ENCODE measurements around the gene CFAP58. TPM values are rescaled to one million over a fixed set of nuclear protein-coding genes. Genes with fewer than 3 reads are reported as not detected.

The CFAP58 gene
- total RNA-seq, 1 experiment from 2014 or later, result 0.63 TPM

DNA sequence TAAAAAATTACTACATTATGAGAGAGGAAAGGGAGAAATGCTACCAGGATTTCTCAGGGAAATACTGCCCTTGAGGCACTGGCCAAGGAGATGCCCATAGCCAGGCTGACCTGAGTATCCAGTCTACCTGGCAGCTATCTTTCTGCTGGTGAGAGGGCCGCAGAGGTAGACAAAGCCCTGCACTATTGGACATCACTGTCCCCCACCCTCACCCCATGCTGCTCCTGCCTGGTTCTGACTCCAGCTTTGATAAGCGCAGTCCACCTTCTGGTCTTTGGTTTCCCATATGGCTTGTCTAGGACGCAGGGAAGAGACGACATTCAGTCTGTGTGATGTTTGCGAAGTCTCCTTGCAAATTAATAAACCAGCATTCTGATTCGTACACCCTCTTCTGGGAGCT is 19.1 kb upstream of the CFAP58 start:
- Histone ChIP-seq H2BK5ac (ENCODE audit: insufficient read length, low read length) (no peak overlapping the region), H3T11ph (ENCODE audit: low read length) (no peak overlapping the region), H3K4me2 (ENCODE audit: insufficient read depth, insufficient read length, low read length) (no peak overlapping the region), H4K20me1 (ENCODE audit: control insufficient read depth, insufficient read depth, insufficient read length) (peaks cover 3% of the 10 kb centered on the region), H3K18ac (ENCODE audit: insufficient read length, low read depth, low read length) (no peak overlapping the region), H2BK15ac (ENCODE audit: low read depth, low read length) (no peak overlapping the region), H3K23ac (ENCODE audit: insufficient read length, low read depth, low read length) (no peak overlapping the region), H2AFZ (ENCODE audit: low read length) (no peak overlapping the region), H3K14ac (ENCODE audit: insufficient read depth, low read length) (no peak overlapping the region), H2BK12ac (ENCODE audit: insufficient read length, low read depth, low read length) (no peak overlapping the region), H3K79me1 (ENCODE audit: insufficient read depth, low read depth, low read length, poor library complexity, severe bottlenecking) (no peaks in the 10 kb centered on the region), H4K91ac (ENCODE audit: insufficient read length, low read depth, low read length) (no peak overlapping the region), H2AK5ac (ENCODE audit: insufficient read length, low read length) (no peak overlapping the region), H3K27me3 (ENCODE audit: insufficient read depth, low read length) (no peaks in the 10 kb centered on the region), H3K79me2 (ENCODE audit: insufficient read depth, low read length) (peaks cover 33% of the 10 kb centered on the region; the same call in 1 of the 2 replicates), H2BK120ac (ENCODE audit: low read depth, low read length, poor library complexity, severe bottlenecking) (no peak overlapping the region), H2BK20ac (ENCODE audit: low read depth, low read length, poor library complexity, severe bottlenecking) (no peak overlapping the region), H3K9ac (ENCODE audit: extremely low read depth, insufficient read length, low read length) (no peak overlapping the region), H3K9me3 (ENCODE audit: control insufficient read depth, low read depth, low read length) (no peaks in the 10 kb centered on the region), H3K4ac (ENCODE audit: low read depth, low read length) (no peak overlapping the region), H4K8ac (replicated peaks; ENCODE audit: insufficient read length, low read depth, low read length) (no peak overlapping the region), H3K23me2 (ENCODE audit: insufficient read length, low read depth, low read length, poor library complexity, severe bottlenecking) (peaks cover 12% of the 10 kb centered on the region), H3K27ac (ENCODE audit: insufficient read length, low read depth, low read length) (no peak overlapping the region), H3K4me1 (ENCODE audit: insufficient read depth, low read length) (peaks cover 32% of the 10 kb centered on the region; the same call in 1 of the 2 replicates), H3K56ac (ENCODE audit: insufficient read length, low read depth, low read length) (no peak overlapping the region), H4K5ac (ENCODE audit: insufficient read length, low read depth, low read length) (no peak overlapping the region)
- Mint-ChIP-seq H3K27me3 (ENCODE audit: low read depth) (peaks cover 3% of the 10 kb centered on the region; the same call in 1 of the 2 replicates), H3K4me3 (no peak overlapping the region), H3K4me1 (peaks cover 72 to 77% of the 10 kb centered on the region in 2 experiments), H3K9me3 (no peaks in the 10 kb centered on the region), H3K36me3 (ENCODE audit: insufficient read depth in 1 of 3, low read depth in 3 of 3) (peaks cover 2 to 5% (median 3%) of the 10 kb centered on the region in 3 experiments; a peak in 3 of 7 replicates), H3K27ac (no peak overlapping the region)
- WGBS (ENCODE audit: extremely low coverage, insufficient read length, low lambda C conversion rate), result no CpG with 5 or more reads among the region's 6 CpGs
- DNase-seq, result no peak
- TF ChIP-seq, protein P1, sequence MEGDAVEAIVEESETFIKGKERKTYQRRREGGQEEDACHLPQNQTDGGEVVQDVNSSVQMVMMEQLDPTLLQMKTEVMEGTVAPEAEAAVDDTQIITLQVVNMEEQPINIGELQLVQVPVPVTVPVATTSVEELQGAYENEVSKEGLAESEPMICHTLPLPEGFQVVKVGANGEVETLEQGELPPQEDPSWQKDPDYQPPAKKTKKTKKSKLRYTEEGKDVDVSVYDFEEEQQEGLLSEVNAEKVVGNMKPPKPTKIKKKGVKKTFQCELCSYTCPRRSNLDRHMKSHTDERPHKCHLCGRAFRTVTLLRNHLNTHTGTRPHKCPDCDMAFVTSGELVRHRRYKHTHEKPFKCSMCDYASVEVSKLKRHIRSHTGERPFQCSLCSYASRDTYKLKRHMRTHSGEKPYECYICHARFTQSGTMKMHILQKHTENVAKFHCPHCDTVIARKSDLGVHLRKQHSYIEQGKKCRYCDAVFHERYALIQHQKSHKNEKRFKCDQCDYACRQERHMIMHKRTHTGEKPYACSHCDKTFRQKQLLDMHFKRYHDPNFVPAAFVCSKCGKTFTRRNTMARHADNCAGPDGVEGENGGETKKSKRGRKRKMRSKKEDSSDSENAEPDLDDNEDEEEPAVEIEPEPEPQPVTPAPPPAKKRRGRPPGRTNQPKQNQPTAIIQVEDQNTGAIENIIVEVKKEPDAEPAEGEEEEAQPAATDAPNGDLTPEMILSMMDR (conservative IDR thresholded peaks at IDR 0.05), result no peak
